PFSK-1 (cell line): Measurements from ENCODE around the gene HELZ.

Experiments
- FOXP2 ChIP-seq: optimal IDR thresholded peaks from 2 replicates; pipeline ENCODE3; 2011; ENCODE audit warnings: borderline replicate concordance, control low read depth, inconsistent platforms; ENCODE audit not compliant: insufficient read depth; ENCODE audit errors: extremely low read length, extremely low read depth
- POLR2AphosphoS5 ChIP-seq: IDR thresholded peaks from 2 replicates; pipeline ENCODE4 v1.6.1; 2012; ENCODE audit warnings: low read depth, mild to moderate bottlenecking, control low read depth, low read length, moderate library complexity
- REST ChIP-seq, 2 experiments: IDR thresholded peaks; 2 replicates each; pipeline versions ENCODE4 v1.6.1 to v1.8.0; 2011 to 2012; ENCODE audit warnings: low read depth in 2 of 2, low read length in 2 of 2, control low read depth in 1 of 2, inconsistent platforms in 1 of 2, mild to moderate bottlenecking in 1 of 2, moderate library complexity in 1 of 2; ENCODE audit not compliant: insufficient read depth in 1 of 2
- SIN3A ChIP-seq: IDR thresholded peaks from 2 replicates; pipeline ENCODE4 v1.6.1; 2012; ENCODE audit warnings: mild to moderate bottlenecking, low read length, moderate library complexity, borderline replicate concordance; ENCODE audit not compliant: insufficient read depth
- TAF1 ChIP-seq: IDR thresholded peaks from 2 replicates; pipeline ENCODE4 v1.6.1; 2012; ENCODE audit warnings: low read length, control low read depth, borderline replicate concordance; ENCODE audit not compliant: insufficient read depth

Gene HELZ

GRCh38 chr17:67111808-67112207 is 133.2 kb downstream of the HELZ start:
- TF ChIP-seq FOXP2 (no peak), REST (IDR thresholded peaks at IDR 0.05; ENCODE audit: insufficient read depth in 1 of 2, low read depth in 2 of 2, low read length in 2 of 2) (no peak), TAF1 (no peak), POLR2AphosphoS5 (no peak), SIN3A (no peak)

- TF ChIP-seq POLR2AphosphoS5, result no peak
- no peak for TF ChIP-seq REST (IDR thresholded peaks at IDR 0.05; ENCODE audit: insufficient read depth in 1 of 2, low read depth in 2 of 2, low read length in 2 of 2)
- TF ChIP-seq SIN3A, result no peak
- no peak for TF ChIP-seq FOXP2
- TF ChIP-seq TAF1, result no peak
Measured at GRCh38 chr17:67111327-67111726, 133.7 kb downstream of the HELZ start.

DNA sequence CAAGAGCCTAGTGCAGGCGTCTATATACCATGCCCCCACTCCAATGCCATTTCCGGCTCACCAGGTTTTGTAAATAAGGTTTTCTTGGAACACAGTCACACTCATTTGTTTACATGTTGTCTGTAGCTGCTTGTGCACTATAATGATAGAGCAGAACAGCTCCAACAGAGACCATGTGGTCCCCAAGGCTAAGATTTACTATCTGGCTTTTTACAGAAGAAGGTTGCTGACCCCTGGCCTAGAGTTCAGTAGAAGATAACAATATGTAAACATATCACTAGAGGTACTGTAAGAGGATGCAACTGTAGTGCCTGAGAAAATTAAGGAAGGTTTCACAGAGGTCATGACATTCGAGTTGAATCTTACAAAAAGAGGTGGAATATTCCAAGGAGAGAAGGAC is 134.4 kb downstream of the HELZ start:
- TF ChIP-seq POLR2AphosphoS5 (no peak), TAF1 (no peak), SIN3A (no peak)

DNA sequence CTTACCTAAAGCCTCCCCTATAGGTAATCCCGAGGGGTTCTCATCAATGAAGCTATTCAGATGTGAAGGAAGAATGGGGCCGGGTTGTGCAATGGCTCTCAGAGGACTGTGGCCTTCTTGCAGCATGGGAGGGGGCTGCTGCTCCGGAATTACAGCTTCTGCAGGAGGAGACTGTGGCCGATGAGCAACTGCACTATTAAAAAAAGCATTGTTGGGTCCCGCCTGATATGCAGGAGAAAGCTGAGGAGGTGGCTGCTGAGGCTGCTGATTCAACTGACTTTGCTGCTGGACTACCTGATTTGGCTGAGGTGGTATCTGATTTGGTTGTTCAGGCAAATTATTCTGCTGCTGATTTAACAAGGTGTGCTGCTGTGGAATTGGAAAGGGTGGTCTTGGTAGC is 135.9 kb downstream of the HELZ start:
- TF ChIP-seq POLR2AphosphoS5, result no peak
- TF ChIP-seq TAF1, result no peak
- TF ChIP-seq FOXP2, result no peak
- no peak for TF ChIP-seq SIN3A
- TF ChIP-seq REST (IDR thresholded peaks at IDR 0.05; ENCODE audit: insufficient read depth in 1 of 2, low read depth in 2 of 2, low read length in 2 of 2), result no peak

GRCh38 chr17:67107811-67108775 is 136.9 kb downstream of the HELZ start:
- TF ChIP-seq TAF1 (no peak), POLR2AphosphoS5 (no peak), REST (IDR thresholded peaks at IDR 0.05; ENCODE audit: insufficient read depth in 1 of 2, low read depth in 2 of 2, low read length in 2 of 2) (no peak), SIN3A (no peak), FOXP2 (no peak)
